K562 (cell line): ENCODE data around the gene HDAC9. TPM values are rescaled to one million over a fixed set of nuclear protein-coding genes. Genes with fewer than 3 reads are reported as not detected.

Experiments
- ATAC-seq: fragments of 200-7000 bp; cut with Tn5 transposase; 3 replicates; pipeline ENCODE4 v1.9.1; 2020; ENCODE audit warnings: moderate library complexity
- BruUV-seq: library from RNA; stranded (reverse); fragments of 400-500 nt; replicated peaks from 2 replicates; lab custom pipeline; 2021; lab: Mats Ljungman, UMichigan
- CTCF ChIA-PET: fragments of 300-600 bp; formaldehyde crosslinking; extraction: SDS; loops from one replicate; lab custom pipeline; 2021; ENCODE audit warnings: low intra/inter-chr PET ratio; lab: Yijun Ruan, JAX
- POLR2A ChIA-PET: fragments of 300-600, 350-650 bp; sonication (Branson Sonifier 250); formaldehyde crosslinking; extraction: SDS; loops from one replicate; lab custom pipeline; 2021; ENCODE audit warnings: antibody characterized with exemption, inconsistent platforms; lab: Yijun Ruan, JAX
- DNase-seq, 4 experiments: peaks; one replicate each; pipeline versions ENCODE4 v3.0.0 to v3.0.0-alpha.2; 2011 to 2018; ENCODE audit warnings: low spot score in 3 of 4, mixed read lengths in 3 of 4; ENCODE audit errors: extremely low read depth in 1 of 4
- FAIRE-seq: peaks from 2 replicates; lab custom pipeline; 2011; peaks lifted over from hg19 to GRCh38; lab: Jason Lieb, UNC
- H2AFZ ChIP-seq: 2 replicates; pipeline ENCODE4 v1.6.0; 2011; ENCODE audit warnings: low read depth, low read length, control low read depth, inconsistent platforms
- H3K27ac ChIP-seq: fragments of 200-600 bp; 3 replicates; pipeline ENCODE4 v1.8.0; 2011; ENCODE audit warnings: low read depth, mild to moderate bottlenecking, control low read depth, inconsistent platforms, low read length, moderate library complexity, mixed read lengths; ENCODE audit errors: extremely low read depth
- H3K27me3 ChIP-seq, 2 experiments: fragments of 300-600 bp in 1 of 2; 2 replicates in 1 of 2; 3 replicates in 1 of 2; pipeline versions ENCODE4 v1.6.0 to v1.8.0; 2011; ENCODE audit warnings: inconsistent platforms in 2 of 2, low read length in 2 of 2, mild to moderate bottlenecking in 1 of 2, mixed read lengths in 1 of 2, moderate library complexity in 1 of 2; ENCODE audit not compliant: control insufficient read depth in 2 of 2, insufficient read depth in 2 of 2
- H3K36me3 ChIP-seq: fragments of 300-600 bp; 3 replicates; pipeline ENCODE4 v1.8.0; 2011; ENCODE audit warnings: mild to moderate bottlenecking, low read length, inconsistent platforms; ENCODE audit not compliant: control insufficient read depth, insufficient read depth
- H3K4me1 ChIP-seq, 2 experiments: fragments of 200-600 bp in 1 of 2; replicated peaks in 1 of 2; 2 replicates in 1 of 2; 3 replicates in 1 of 2; pipeline versions ENCODE4 v1.5.1 to v1.8.0; 2011; ENCODE audit warnings: inconsistent platforms in 2 of 2, low read length in 2 of 2, mild to moderate bottlenecking in 1 of 2, mixed read lengths in 1 of 2, moderate library complexity in 1 of 2; ENCODE audit not compliant: control insufficient read depth in 2 of 2, insufficient read depth in 2 of 2
- H3K4me2 ChIP-seq: 2 replicates; pipeline ENCODE4 v1.6.1; 2011; ENCODE audit warnings: low read length, control low read depth, inconsistent platforms, mixed read lengths; ENCODE audit not compliant: insufficient read depth
- H3K4me3 ChIP-seq: fragments of 200-600 bp; sonication (generic), shearing (Covaris generic); 2 replicates; pipeline ENCODE4 v1.5.1; 2016; ENCODE audit warnings: control low read depth, inconsistent platforms
- H3K79me2 ChIP-seq: fragments of 200-600 bp; 3 replicates; pipeline ENCODE4 v1.8.0; 2011; ENCODE audit warnings: low read length, inconsistent platforms; ENCODE audit not compliant: control insufficient read depth, insufficient read depth
- H3K9ac ChIP-seq, 2 experiments: 2 replicates each; pipeline versions ENCODE4 v1.6.0 to v1.6.1; 2011; ENCODE audit warnings: low read depth in 2 of 2, low read length in 2 of 2, control low read depth in 1 of 2, inconsistent platforms in 1 of 2, mild to moderate bottlenecking in 1 of 2, mixed read lengths in 1 of 2; ENCODE audit not compliant: insufficient read depth in 1 of 2
- H3K9me1 ChIP-seq: one replicate; pipeline ENCODE4 v1.6.0; 2011; ENCODE audit warnings: inconsistent platforms, mild to moderate bottlenecking, low read length, moderate library complexity; ENCODE audit not compliant: control insufficient read depth, insufficient read depth
- H3K9me3 ChIP-seq: replicated peaks from 2 replicates; pipeline ENCODE4 v1.5.1; 2011; ENCODE audit warnings: low read depth, low read length, inconsistent platforms; ENCODE audit not compliant: control insufficient read depth, insufficient read depth
- H4K20me1 ChIP-seq: replicated peaks from 2 replicates; pipeline ENCODE4 v1.6.1; 2011; ENCODE audit warnings: low read length, inconsistent platforms, mixed read lengths; ENCODE audit not compliant: control insufficient read depth, insufficient read depth
- ESRRB ChIP-seq: fragments of 250-450 bp; sonication (Bioruptor Pico); IDR thresholded peaks from 2 replicates; pipeline ENCODE4 v1.5.0; 2020; ENCODE audit warnings: mild to moderate bottlenecking, moderate library complexity, borderline replicate concordance
- HIVEP1 ChIP-seq: fragments of 250-450 bp; sonication (Bioruptor Pico); IDR thresholded peaks from 2 replicates; pipeline ENCODE4 v1.4.0; 2020; ENCODE audit warnings: mild to moderate bottlenecking
- HMGN3 ChIP-seq: IDR thresholded peaks from 2 replicates; pipeline ENCODE4 v1.6.1; 2011; ENCODE audit warnings: borderline replicate concordance, low read depth, mild to moderate bottlenecking, mixed read lengths, low read length; ENCODE audit not compliant: insufficient read length; ENCODE audit errors: extremely low read depth
- PURB ChIP-seq: sonication (generic); formaldehyde crosslinking; IDR thresholded peaks from 2 replicates; pipeline ENCODE4 v1.9.0; 2021; ENCODE audit warnings: low read depth, mild to moderate bottlenecking, missing genetic modification reagents
- SOX6 ChIP-seq: fragments of 450-650 bp; IDR thresholded peaks from 2 replicates; pipeline ENCODE4 v1.6.1; 2014; ENCODE audit warnings: mild to moderate bottlenecking
- TRIM24 ChIP-seq, 2 experiments: fragments of 450-650 bp; IDR thresholded peaks; 2 replicates each; pipeline ENCODE4 v1.6.1; 2016
- ZBTB7A ChIP-seq: IDR thresholded peaks from 2 replicates; pipeline ENCODE4 v1.6.1; 2011; ENCODE audit warnings: low read depth, mild to moderate bottlenecking, low read length, moderate library complexity, borderline replicate concordance; ENCODE audit not compliant: control insufficient read depth
- ZNF175 ChIP-seq: fragments of 200-800 bp; sonication (Bioruptor generic); IDR thresholded peaks from 2 replicates; pipeline ENCODE4 v1.6.1; 2016; ENCODE audit warnings: low read depth, mild to moderate bottlenecking, missing genetic modification characterization, missing compliant biosample characterization
- WGBS: fragments of 100-300 bp; shearing (Covaris generic); methylation state at CpG from one replicate; pipeline ENCODE4 v1.1.6; 2016; ENCODE audit warnings: low coverage, mixed read lengths; ENCODE audit not compliant: insufficient coverage; ENCODE audit errors: missing lambda C conversion rate; 5-methylcytosine and 5-hydroxymethylcytosine counted together
- in situ Hi-C: fragments of 300-500 bp; cut with MboI; formaldehyde crosslinking; loops from 4 replicates; pipeline ENCODE4 v1.15.0; 2018; ENCODE audit warnings: inconsistent platforms, mixed read lengths
- intact Hi-C: fragments of 100-400 bp; cut with micrococcal nuclease; formaldehyde crosslinking; loops from 2 replicates; pipeline ENCODE4 v1.14.2; 2022
- polyA plus RNA-seq, 8 experiments: library from polyadenylated mRNA; depleted of rRNA in 4 of 8; stranded (reverse) in 5 of 8; unstranded in 3 of 8; fragments of >200 nt; fragmentation: Nextera tagmentation in 2 of 8; fragmentation: Illumina TruSeq in 1 of 8; extraction: Ambion mirVana in 2 of 8; extraction: Trizol in 1 of 8; gene quantifications; 2 replicates each; pipeline versions ENCODE4 v1.2.1 to v1.2.3, GENCODE V29; 2011 to 2014; ENCODE audit warnings: inconsistent platforms in 1 of 8, missing spikeins in 1 of 8
- total RNA-seq, 7 experiments: library from RNA; depleted of rRNA in 6 of 7; stranded (reverse); fragments of >200 nt in 6 of 7; fragmentation: Illumina TruSeq in 2 of 7; extraction: Trizol in 2 of 7; gene quantifications; 2 replicates each; pipeline versions ENCODE4 v1.2.1 to v1.2.3, GENCODE V29; 2011 to 2021; ENCODE audit warnings: low replicate concordance in 1 of 7
- TF ChIP-seq, protein P1 (sequence below): fragments of 450-650 bp; conservative IDR thresholded peaks from 2 replicates; pipeline ENCODE4 v1.6.1; 2016; ENCODE audit warnings: missing genetic modification characterization, low read depth, mild to moderate bottlenecking, control low read depth, missing compliant biosample characterization
- TF ChIP-seq, protein P2 (sequence below), 2 experiments: fragments of 450-650 bp; conservative IDR thresholded peaks; 2 replicates each; pipeline ENCODE4 v1.6.1; 2017; ENCODE audit warnings: mild to moderate bottlenecking in 2 of 2, moderate library complexity in 2 of 2
- TF ChIP-seq, protein P3 (sequence below): fragments of 450-650 bp; formaldehyde crosslinking; conservative IDR thresholded peaks from 2 replicates; pipeline ENCODE4 v1.4.0; 2022; ENCODE audit warnings: mild to moderate bottlenecking, missing genetic modification characterization

The HDAC9 gene
- total and polyA plus RNA-seq, 9 of the 15 experiments (the other 6 are each of a cell fraction or from before 2014, with no cell fraction given), result 0.08 to 0.91 (median 0.33) TPM

DNA sequence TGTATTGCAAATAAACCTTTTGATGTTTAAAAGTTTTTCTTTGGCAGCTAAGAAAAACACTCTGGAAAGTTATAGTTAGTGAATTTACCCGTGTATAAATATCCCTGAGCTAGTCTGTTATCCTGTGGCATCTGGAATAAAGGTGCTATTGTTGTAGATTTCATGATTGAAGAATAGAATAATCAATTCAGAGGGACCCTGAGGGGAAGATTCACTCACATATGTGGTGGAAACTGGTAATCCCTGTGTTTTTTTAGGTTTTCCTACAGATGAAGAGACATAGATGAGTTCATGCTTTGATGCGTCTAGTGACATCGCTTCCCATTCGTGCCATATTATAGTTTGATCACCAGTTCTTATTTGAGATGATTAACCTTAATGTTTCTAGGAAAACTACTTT, 457.3 kb downstream of the HDAC9 start (continued):
- no peak for TF ChIP-seq TRIM24 (IDR thresholded peaks at IDR 0.05)
- TF ChIP-seq, protein P1, sequence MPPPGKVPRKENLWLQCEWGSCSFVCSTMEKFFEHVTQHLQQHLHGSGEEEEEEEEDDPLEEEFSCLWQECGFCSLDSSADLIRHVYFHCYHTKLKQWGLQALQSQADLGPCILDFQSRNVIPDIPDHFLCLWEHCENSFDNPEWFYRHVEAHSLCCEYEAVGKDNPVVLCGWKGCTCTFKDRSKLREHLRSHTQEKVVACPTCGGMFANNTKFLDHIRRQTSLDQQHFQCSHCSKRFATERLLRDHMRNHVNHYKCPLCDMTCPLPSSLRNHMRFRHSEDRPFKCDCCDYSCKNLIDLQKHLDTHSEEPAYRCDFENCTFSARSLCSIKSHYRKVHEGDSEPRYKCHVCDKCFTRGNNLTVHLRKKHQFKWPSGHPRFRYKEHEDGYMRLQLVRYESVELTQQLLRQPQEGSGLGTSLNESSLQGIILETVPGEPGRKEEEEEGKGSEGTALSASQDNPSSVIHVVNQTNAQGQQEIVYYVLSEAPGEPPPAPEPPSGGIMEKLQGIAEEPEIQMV, result no peak

DNA sequence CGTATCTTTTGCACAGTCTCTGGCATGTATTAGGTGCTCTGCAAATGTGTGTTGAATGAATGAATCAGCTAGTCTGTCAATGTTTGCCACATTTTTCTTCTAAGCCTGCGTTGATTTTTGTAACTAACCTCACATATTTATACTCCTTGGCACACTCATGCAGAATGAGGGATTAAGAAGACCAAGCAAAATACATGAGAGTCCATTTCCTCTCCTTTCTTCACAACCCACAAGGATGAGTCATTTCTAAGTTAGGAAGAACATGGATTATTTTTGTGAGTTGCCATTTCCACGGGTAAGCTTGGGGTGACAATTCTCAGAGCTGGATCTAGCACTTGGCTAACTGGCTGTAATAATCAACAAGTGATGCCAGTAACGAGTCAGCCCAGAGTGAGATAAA, 463.1 kb downstream of the HDAC9 start:
- no peak for ATAC-seq
- in situ Hi-C loops, result no loop called here

More for the DNA sequence above, 463.1 kb downstream of the HDAC9 start:
- Histone ChIP-seq H3K4me1 (no peaks in the 10 kb centered on the region), H3K9me1 (no peaks in the 10 kb centered on the region), H3K4me3 (no peak overlapping the region), H3K4me2 (no peak overlapping the region), H4K20me1 (no peaks in the 10 kb centered on the region), H3K27me3 (no peaks in the 10 kb centered on the region), H3K36me3 (no peaks in the 10 kb centered on the region), H3K9me3 (no peaks in the 10 kb centered on the region), H3K27ac (no peak overlapping the region), H2AFZ (no peak overlapping the region), H3K79me2 (no peaks in the 10 kb centered on the region), H3K9ac (no peak overlapping the region)
- FAIRE-seq, result no peak
- no TSS peak for BruUV-seq
- TF ChIP-seq, protein P2, sequence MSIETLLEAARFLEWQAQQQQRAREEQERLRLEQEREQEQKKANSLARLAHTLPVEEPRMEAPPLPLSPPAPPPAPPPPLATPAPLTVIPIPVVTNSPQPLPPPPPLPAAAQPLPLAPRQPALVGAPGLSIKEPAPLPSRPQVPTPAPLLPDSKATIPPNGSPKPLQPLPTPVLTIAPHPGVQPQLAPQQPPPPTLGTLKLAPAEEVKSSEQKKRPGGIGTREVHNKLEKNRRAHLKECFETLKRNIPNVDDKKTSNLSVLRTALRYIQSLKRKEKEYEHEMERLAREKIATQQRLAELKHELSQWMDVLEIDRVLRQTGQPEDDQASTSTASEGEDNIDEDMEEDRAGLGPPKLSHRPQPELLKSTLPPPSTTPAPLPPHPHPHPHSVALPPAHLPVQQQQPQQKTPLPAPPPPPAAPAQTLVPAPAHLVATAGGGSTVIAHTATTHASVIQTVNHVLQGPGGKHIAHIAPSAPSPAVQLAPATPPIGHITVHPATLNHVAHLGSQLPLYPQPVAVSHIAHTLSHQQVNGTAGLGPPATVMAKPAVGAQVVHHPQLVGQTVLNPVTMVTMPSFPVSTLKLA (conservative IDR thresholded peaks at IDR 0.05), result no peak
- TF ChIP-seq SOX6, result no peak
- TF ChIP-seq ZBTB7A, result no peak
- TF ChIP-seq, protein P3, sequence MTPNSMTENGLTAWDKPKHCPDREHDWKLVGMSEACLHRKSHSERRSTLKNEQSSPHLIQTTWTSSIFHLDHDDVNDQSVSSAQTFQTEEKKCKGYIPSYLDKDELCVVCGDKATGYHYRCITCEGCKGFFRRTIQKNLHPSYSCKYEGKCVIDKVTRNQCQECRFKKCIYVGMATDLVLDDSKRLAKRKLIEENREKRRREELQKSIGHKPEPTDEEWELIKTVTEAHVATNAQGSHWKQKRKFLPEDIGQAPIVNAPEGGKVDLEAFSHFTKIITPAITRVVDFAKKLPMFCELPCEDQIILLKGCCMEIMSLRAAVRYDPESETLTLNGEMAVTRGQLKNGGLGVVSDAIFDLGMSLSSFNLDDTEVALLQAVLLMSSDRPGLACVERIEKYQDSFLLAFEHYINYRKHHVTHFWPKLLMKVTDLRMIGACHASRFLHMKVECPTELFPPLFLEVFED (CRISPR knock-in tag), result no peak
- no peak for TF ChIP-seq PURB (CRISPR knock-in tag)
- TF ChIP-seq HIVEP1 (CRISPR knock-in tag), result no peak
- no peak for TF ChIP-seq HMGN3
- no peak for TF ChIP-seq ZNF175 (CRISPR knock-in tag)
- TF ChIP-seq ESRRB, result no peak
- no peak for DNase-seq
- POLR2A ChIA-PET, result no interaction called here
- intact Hi-C loops, result no loop called here
- WGBS, result 4% methylated on average over 4 of the region's 4 CpGs
- CTCF ChIA-PET, result no interaction called here
